ENCODE measurements around the gene PRTFDC1.

DNA sequence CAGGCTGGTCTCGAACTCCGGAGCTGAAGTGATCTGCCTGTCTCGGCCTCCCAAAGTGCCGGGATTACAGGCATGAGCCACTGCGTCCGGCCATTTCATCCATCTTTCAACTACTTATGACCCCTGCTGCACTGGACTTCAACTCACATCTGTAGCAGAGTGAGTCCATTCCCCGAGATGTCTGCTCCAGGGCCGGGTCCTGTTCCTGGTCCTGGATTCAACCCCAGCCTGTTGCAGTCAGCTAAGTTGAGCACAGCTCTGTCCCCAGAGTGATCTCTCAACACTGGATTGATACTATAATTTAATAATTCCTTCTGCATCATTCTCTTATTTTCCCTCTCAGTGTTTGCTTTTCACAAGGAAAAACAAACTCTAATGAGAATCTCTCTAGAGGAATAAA is 25.8 kb downstream of the PRTFDC1 start:
- TF ChIP-seq GATA2 (IDR thresholded peaks at IDR 0.05; ENCODE audit: low read depth, low read length) = no peak
- no peak for TF ChIP-seq GATA3 (IDR thresholded peaks at IDR 0.05; ENCODE audit: low read depth, low read length)

Data from SH-SY5Y (cell line).